HG03097 (cell line): ENCODE measurements around the gene ARHGEF4.
A peak's percentile ranks its signal among the peaks of the same experiment; 100 is the strongest.
"Not testable (repeated sequence)": the region's sequence is repeated elsewhere in the genome, so short reads cannot be mapped to it uniquely, and the experiment has no call there.

Experiments used
- ATAC-seq: cut with Tn5 transposase; IDR thresholded peaks from one replicate; pipeline ENCODE4 v1.9.1; 2021; ENCODE audit not compliant: unreplicated experiment, low FRiP score

Gene ARHGEF4

DNA sequence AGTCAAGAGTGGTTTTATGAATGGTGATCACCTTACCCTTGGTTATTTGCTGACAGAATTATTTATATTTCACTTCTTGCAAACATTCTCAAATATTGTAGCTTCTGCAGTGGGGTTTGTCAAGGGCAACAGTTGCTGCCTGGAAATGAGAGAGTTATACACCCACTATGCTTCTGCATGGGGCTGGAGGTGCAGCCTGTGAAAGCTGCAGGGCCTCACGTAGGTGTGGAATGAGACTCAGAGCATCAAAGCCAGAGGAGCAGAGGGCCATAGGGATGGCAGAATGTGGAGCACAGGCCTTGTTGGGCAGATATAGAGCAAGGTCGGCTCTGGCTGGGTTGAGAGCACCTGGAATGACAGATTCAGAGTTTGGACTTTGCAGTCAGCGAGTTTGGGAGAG is 128.2 kb downstream of the ARHGEF4 start:
- ATAC-seq: no peak

- ATAC-seq: no peak
Observed at GRCh38 chr2:130966149-130966774, 129.5 kb downstream of the ARHGEF4 start.

DNA sequence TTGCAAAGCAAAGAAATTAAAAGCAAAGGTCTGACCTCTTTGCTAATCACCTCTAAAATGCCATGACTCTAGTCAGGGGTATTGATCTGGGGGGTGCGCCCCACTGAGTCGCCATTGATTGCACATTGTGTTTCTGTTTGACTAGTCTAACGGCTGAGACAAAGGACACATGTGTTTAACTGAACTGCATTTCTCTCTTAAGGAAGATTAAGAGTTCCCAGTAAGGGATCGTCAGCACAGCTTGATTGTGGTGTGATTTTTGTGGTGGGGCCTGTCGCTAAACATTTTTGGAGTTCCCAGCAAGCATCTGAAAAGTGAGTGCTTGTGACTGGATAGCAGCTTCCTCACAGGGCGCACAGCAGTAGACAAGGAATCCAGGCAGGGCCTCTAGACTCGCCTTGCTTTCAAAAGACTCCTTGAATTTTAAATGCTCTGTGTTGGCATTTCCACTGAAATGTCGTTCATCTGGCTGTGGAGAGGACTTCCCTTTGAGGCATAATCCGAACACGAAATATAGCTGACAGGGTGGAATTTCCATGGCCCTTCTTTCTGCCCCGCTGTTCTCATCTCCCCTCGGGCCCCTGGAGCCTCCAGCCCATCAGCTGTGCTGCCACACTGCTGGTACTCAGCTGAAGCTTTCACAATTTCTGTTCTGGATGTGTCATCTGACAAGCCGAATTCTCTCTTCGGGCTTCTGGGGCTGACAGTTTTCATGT is 130.2 kb downstream of the ARHGEF4 start:
- ATAC-seq: no peak

DNA sequence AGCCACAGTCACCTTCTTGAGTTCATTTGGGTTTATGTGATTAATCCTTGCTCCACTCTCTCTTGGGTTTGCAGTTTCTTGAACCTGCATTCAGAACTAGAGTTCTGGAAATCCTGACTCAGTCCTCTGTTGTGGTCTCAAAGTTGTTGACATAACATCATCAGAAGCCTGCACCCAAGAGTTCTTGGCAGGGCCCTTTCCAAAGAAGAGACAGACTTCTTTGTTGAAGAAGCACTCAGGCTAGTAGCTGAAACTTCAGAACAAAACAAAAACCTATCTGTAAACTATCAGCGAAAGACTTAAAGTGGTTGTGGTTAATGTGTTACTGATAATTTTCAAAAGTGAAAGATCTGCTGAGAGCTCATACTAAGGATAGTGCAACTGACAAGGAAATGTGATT is 135.7 kb downstream of the ARHGEF4 start:
- ATAC-seq: peak; percentile 95

- no peak for ATAC-seq
Observed at GRCh38 chr2:130975729-130976128, 139.0 kb downstream of the ARHGEF4 start.

DNA sequence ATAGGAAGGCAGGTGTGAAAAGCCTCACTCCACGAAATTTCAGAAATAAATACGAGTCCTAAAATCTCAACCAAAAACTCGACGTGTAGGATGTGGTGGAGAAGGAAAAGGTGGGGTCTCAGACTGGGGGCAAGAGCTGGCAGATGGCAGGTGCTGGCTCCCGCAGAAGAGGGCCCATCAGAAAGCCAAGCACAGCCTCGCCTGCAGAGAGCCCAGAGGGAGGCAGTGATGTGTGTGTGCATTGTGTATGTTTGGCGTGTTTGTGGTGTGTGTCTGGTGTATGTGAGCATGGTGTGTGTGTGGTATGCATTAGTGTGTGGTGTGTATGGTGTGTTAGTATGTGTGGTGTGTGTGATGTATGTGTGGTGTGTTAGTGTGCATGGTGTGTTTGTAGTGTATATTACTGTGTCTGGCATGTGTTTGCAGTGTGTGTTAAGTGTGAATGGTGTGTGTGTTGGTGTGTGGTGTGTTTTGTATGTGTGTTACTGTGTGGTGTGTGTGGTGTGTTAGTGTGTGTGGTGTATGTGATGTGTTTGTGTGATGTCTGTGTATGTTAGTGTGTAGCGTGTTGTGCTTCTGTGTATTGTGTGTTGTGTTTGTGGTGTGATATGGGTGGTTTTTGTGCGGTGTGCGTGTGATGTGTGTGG is 140.0 kb downstream of the ARHGEF4 start:
- ATAC-seq: no peak

DNA sequence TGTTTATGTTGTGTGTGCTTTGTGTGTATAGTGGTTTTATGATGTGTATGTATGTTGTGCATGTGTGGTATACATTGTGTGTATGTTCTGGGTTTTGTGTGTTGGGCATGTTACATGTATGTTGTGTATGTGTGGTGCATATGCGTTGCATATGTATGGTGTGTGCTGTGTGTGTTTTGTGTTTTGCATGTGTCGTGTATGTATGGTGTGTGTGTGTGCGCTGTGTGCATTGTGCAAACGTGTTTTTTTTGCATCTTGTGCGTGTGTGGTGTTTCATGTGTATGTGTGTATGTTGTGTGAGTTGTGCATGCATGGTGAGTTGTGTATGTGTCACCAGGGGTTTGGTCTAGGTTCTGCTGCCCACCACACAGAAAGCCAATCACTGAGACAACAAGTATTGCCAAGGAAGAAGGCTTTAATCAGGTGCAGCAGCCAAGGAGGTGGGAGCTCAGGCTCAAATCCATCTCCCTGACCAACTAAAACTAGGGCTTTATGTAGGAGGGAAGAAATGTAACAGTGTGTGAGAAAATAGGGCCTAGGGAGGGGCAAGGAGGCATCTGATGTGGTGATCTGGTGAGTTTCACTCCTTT is 140.8 kb downstream of the ARHGEF4 start:
- ATAC-seq: no peak

GRCh38 chr2:130981667-130982066 is 145.0 kb downstream of the ARHGEF4 start:
- no peak for ATAC-seq

- no peak for ATAC-seq
Observed at GRCh38 chr2:130985206-130985780, 148.6 kb downstream of the ARHGEF4 start.

- ATAC-seq: no peak
Observed at GRCh38 chr2:130985831-130986649, 149.3 kb downstream of the ARHGEF4 start.

DNA sequence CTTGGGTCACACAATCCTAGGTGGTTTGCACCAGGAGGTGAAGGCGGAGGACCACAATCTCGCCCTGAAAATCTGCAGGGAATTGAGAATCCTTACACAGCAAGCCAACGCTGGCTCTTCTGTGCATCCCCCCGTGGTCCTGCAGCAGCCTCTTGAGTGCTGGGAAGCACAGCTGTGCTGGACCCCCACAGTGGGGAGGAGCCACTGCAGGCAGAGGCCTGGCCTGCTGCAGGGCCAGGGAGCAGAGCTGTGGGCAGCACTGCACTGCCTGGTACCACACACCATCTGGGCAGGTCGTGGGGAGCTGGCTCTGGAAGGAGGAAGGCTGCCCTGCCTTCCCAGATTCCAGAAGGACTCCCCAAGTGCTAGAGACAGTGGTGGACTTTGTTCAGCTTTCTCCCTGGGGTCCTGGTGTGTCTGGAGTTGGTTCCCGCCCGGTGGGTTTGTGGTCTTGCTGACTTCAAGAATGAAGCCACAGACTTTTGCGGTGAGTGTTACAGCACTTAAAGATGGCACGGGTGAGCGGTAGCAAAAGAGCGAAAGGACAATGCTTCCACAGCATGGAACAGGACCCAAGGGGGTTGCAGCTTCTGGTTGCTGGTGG is 150.3 kb downstream of the ARHGEF4 start:
- ATAC-seq: no peak

GRCh38 chr2:130987519-130988425 is 151.1 kb downstream of the ARHGEF4 start:
- no peak for ATAC-seq

GRCh38 chr2:130991446-130991845 is 154.7 kb downstream of the ARHGEF4 start:
- ATAC-seq: not testable (repeated sequence)

GRCh38 chr2:130992003-130992402 is 155.3 kb downstream of the ARHGEF4 start:
- ATAC-seq: not testable (repeated sequence)

- ATAC-seq: no peak
Observed at GRCh38 chr2:130996691-130997090, 160.0 kb downstream of the ARHGEF4 start.

DNA sequence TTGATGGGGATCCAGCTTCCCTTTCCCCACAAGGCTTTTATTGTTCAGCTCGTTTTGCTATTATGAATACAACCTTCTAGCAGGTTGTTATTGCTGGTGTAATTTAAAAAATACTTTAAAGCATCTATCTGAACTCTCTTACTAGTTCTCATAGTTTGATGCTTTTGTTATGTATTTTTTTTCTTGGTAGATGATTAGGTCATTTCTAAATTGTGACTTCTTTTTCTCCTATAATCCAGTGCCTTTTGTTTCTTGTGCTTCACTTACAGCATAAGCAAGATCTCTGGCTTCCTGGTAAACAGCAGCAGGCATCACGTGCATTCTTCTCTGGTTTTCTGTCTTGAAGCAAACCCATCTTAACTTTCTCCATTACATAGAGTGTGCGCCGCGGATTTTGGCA is 160.5 kb downstream of the ARHGEF4 start:
- ATAC-seq: no peak

- ATAC-seq: no peak
Observed at GRCh38 chr2:130998561-130998960, 161.8 kb downstream of the ARHGEF4 start.

DNA sequence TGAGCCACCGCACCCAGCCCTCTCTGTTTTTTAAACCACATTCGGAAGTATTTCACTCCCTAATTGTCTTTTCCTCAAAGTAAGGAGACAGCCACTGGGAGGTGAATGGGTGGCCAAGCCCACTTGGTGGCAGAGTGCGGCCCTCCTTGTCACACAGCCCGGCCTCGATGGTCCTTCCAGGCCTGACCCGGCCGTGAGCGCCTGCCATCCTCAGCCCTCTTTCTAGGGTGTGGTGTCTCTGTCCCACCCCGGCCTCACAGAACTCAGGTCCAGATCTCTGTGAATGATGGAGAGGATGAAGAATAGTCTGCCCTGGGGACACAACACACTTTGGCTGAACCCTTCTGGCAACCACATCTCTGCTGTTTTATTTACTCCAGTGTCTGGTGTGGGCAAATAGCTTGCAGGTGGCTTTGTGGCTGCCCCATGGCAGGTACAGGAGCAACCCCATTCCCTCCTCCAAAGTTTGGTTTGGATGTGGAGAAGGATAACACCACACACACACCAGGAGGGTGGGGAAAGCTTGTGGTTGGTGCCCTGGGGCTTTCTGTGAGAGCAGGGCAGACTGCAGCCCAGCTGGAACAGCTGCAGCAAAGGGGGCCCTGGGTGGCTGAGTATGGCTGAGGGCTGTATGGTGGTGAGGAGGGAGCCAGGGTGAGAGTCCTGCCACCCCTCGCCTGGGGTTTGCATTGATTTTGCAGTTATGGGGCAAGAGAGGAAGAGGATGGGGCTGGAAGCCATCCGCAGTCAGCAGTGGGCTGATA is 167.9 kb downstream of the ARHGEF4 start:
- ATAC-seq: no peak
